Globus pallidus (tissue), 1 donor: Measurements from ENCODE around the gene SEZ6L2.
"Not testable (repeated sequence)": the region's sequence is repeated elsewhere in the genome, so short reads cannot be mapped to it uniquely, and the experiment has no call there.

Experiments used
- DNase-seq: peaks from one replicate; pipeline ENCODE4 v3.0.0-alpha.2; 2015; ENCODE audit warnings: low spot score

The SEZ6L2 gene

DNA sequence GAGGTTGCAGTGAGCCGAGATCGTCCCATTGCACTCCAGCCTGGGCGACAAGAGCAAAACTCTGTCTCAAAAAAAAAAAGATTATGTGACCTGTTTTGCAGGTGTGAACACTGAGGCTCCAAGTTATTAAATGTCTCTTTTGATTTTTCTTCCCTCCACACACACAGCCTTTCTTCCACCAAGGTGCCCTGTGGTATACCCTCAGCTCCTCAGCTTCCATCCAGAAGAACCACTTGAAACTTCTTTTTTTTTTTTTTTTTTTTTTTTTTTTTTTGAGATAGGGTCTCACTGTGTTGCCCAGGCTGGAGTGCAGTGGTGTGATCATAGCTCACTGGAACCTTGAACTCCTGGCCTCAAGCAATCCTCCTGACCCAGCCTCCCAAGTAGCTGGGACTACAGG is 10.0 kb downstream of the SEZ6L2 start:
- not testable (repeated sequence) for DNase-seq

DNA sequence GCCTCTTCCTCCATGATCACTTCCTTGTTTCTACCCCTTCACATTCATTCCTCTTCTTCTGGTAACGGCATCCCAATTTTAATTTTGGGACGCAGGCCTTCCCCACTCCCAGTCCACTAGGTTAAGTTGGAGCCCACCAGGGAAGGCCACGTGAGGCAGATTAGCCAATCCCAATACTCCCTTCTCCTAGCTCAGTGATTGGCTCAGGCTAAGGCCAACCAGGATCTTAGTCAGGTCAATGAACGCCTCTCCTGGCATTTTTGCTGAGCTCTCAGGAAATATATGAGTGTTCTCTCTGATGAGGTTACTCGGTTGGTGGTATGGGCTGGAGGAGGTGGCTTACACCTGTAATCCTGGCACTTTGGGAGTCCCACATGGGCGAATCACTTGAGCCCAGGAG is 15.4 kb downstream of the SEZ6L2 start:
- DNase-seq: no peak

- DNase-seq: no peak
Measured at GRCh38 chr16:29881050-29881449, 18.3 kb downstream of the SEZ6L2 start.

GRCh38 chr16:29878172-29878571 is 21.2 kb downstream of the SEZ6L2 start:
- DNase-seq: no peak

DNA sequence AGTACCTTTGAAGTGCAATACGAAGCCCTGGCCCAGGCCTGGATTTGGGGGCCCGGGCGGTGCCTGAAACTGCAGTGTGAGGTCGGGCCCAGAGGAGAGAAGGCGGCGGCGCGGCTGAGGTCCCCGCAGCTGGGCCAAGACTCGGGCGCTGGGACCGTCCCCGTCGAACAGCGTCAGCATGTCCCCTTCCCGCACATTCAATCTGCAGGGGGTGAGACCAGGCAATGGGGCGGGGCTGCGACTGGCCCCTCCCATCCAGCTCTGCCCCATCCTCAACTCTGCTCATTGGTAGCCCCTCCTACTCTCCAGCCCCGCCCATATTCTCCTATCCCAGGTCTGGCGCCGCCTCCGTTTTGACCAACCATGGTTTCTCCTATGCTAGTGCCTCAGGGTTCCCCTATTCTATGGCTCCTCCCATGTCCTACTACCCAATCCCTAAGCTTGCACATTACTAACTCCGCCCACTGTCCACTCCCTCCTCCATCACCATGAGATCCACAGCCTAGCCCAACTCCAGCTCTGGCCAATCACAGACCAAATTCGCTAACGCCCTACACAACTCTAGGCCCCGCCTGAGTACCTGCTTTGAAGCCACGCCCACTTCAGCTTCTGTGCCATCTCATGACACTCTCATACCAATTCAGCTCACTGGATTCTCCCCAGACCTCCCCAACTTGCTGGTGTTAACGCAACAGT is 21.9 kb downstream of the SEZ6L2 start:
- DNase-seq: no peak

GRCh38 chr16:29876594-29877249 is 22.6 kb downstream of the SEZ6L2 start:
- no peak for DNase-seq

DNA sequence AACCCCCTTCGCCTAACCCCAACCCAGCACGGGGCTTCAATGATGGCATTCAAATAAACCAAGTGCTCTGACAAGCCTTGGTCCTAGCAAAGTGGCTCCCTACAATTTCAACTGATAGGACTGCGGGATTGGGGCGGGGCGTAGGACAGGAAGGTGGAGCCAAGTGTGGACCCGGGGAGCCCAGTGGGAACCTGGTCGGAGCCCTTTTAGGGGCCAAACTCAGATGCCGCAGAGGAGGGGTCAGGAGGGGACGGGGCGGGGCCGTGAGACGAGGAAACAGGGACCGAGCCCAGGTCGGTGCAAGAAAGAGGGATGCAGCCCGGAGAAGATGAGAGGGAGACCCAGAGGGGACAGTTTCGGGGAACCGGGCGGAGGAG is 23.1 kb downstream of the SEZ6L2 start:
- DNase-seq: no peak

DNA sequence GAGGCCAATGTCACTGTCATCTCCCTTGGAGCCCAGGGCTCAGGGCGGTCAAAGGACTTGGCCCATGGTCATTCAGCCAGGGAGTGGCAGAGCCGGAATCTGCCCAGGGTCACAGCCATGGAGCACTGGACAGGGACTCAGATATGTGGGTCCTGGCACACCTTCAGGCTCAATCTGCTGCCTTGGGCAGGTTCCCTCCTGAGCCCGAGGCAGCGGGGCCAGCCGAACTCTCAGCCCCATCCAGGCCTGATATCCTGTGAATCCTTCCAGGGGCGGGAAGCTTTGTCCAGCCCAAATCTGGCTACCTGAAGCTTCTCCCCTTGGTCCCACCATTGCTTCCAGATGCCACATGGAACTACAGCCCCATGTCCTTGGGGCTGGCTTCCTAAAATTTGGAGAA is 24.1 kb downstream of the SEZ6L2 start:
- DNase-seq: no peak

GRCh38 chr16:29873319-29873718 is 26.0 kb downstream of the SEZ6L2 start:
- DNase-seq: no peak

DNA sequence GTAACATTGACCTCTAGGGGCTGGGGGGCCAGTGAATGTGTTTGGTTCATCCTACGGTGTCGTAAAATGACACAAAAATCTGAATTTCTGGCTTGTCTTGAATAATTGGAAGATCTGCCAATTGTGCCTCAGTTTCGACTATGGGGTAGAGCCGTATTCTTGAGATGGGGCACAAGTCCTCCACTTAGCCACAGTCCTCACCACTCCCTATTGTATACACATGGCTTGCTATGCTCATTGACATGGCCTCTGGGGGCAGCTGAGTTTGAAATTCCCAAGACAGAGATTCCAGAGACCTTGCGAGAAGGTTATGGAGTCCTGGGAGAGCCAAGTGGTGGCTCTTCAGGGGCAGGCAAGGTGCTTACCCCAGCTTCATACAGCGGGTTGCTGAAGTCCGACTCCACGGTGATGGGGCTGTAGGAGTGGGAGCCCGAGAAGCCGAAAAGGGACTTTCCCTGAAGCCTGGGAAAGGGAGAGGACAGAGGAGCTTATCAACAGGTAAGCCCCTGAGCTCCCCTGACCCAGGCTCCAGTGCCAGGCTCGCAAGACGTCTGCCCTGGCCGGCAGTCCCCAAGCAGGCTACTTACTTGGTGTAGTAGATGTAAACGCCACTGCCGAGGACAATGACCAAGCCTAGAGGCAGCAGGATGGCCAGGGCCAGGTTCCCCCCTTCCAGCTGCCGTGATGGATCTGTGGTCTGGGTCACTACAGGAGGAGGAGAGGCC is 27.4 kb downstream of the SEZ6L2 start:
- DNase-seq: no peak

- not testable (repeated sequence) for DNase-seq
Measured at GRCh38 chr16:29869067-29869466, 30.3 kb downstream of the SEZ6L2 start.

GRCh38 chr16:29868396-29869009 is 30.8 kb downstream of the SEZ6L2 start:
- no peak for DNase-seq

DNA sequence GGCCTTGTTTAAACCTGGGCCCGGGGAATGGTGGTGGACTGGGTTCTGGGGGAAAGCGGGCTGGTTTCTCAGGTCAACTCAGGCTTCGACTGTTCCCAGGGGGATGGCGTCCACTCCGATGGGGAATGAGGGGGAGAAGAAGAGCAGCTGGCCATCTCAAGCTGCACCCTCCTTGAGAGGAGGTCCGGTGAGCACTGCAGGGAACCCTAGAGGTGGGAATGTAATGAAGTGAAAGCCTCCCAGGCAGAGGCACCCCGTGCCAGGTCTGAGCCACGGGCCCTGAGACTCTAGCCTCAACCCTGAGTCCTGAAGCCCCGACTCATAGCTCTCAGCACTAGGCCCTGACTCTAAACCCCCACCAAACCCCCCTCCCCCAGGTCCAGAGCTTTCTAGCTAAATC is 35.1 kb downstream of the SEZ6L2 start:
- no peak for DNase-seq

DNA sequence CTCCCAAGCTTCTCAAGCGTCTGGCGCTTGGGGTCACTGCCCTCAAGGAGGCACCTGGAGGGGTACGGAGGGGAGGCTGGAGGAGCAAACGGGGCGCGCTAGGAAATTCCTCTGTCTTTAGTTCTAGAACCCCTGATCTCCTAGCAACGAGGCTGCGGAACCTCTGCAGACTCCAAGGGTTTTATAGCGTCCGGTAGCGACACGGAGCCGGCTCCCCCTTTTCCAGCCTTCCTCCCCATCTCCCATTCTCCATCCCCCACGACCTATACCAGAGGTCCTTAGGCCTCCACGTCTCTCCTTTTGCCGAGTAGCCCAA is 35.7 kb downstream of the SEZ6L2 start:
- DNase-seq: no peak

GRCh38 chr16:29862884-29863668 is 36.3 kb downstream of the SEZ6L2 start, which contains the start of gene CDIPT:
CDIPT (minus strand) TSS chr16:29863226; CDS start chr16:29862857, 369 bp downstream.
- peak; percentile 98 for DNase-seq

- no peak for DNase-seq
Measured at GRCh38 chr16:29862383-29862883, 36.9 kb downstream of the SEZ6L2 start.

DNA sequence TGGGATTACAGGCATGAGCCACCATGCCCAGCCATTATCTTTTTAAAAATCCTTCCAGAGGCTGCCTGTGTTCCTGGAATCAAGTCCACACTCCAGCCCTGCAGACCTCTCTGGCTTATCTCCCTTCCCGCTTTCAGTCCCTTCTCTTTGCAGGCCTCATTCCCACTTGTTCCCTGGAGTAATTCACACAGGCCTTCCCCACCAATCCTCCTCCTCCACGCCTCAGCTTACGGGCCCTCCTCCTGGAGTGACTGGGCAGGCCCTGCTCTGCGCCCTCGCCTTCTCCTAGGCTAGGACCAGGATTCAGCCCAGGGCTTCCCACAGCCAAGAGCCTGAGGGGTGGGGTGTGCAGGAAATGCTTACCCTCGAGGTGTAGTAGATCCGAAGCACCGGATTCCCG is 39.1 kb downstream of the SEZ6L2 start:
- DNase-seq: no peak

GRCh38 chr16:29858974-29859373 is 40.4 kb downstream of the SEZ6L2 start:
- DNase-seq: no peak

GRCh38 chr16:29858149-29858849 is 41.1 kb downstream of the SEZ6L2 start:
- DNase-seq: peak; percentile 38

- no peak for DNase-seq
Measured at GRCh38 chr16:29857133-29857760, 42.1 kb downstream of the SEZ6L2 start.
